WERI-Rb-1 (cell line): Measurements from ENCODE around the gene SLC2A9.
A peak's percentile ranks its signal among the peaks of the same experiment; 100 is the strongest.

Experiments
- DNase-seq: peaks from one replicate; pipeline ENCODE4 v3.0.0-alpha.2; 2020
- H3K27ac ChIP-seq: fragments of 250-450 bp; sonication (Bioruptor Pico); 2 replicates; pipeline ENCODE4 v1.5.1; 2020; ENCODE audit warnings: mild to moderate bottlenecking, moderate library complexity
- H3K27me3 ChIP-seq: fragments of 250-450 bp; sonication (Bioruptor Pico); 2 replicates; pipeline ENCODE4 v1.5.1; 2021; ENCODE audit warnings: mild to moderate bottlenecking, low read depth, moderate library complexity; ENCODE audit not compliant: insufficient read depth, severe bottlenecking
- H3K36me3 ChIP-seq: fragments of 250-450 bp; sonication (Bioruptor Pico); 2 replicates; pipeline ENCODE4 v1.5.1; 2020; ENCODE audit warnings: mild to moderate bottlenecking, moderate library complexity
- H3K4me3 ChIP-seq: 2 replicates; pipeline ENCODE4 v1.5.1; 2011; ENCODE audit warnings: low read depth, mild to moderate bottlenecking, control low read depth, low read length
- H3K9me3 ChIP-seq: fragments of 250-450 bp; sonication (Bioruptor Pico); 2 replicates; pipeline ENCODE4 v1.5.1; 2021; ENCODE audit warnings: mild to moderate bottlenecking, moderate library complexity; ENCODE audit not compliant: severe bottlenecking
- TF ChIP-seq, protein P1 (sequence below): IDR thresholded peaks from 2 replicates; pipeline ENCODE4 v1.5.1; 2011; ENCODE audit warnings: low read depth, mild to moderate bottlenecking, control low read depth, inconsistent platforms, low read length

Gene SLC2A9

DNA sequence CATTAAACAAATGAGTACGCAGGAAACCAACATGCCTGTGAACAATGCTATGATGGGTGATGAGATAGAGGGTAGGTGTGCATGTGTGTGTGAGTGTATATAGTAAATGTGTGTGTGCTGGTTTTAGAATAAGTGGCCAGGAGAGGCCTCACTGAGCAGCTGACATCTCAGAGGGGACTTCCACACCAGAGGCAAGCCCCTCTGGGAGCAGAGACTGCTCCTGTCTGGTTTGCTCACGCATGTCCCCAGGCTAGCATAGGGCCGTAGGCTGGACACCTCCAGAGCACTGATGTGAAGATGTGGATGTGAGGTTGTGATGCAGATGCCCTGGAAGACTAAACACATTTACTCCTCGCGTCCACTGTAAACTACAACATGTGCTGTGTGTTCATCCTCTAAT lies 135.3 kb downstream of the SLC2A9 start:
- no peaks in the 10 kb centered on the region for H3K9me3 ChIP-seq
- no peaks in the 10 kb centered on the region for H3K27me3 ChIP-seq
- H3K27ac ChIP-seq: no peak overlapping the region
- H3K4me3 ChIP-seq: no peak overlapping the region
- DNase-seq: no peak
- TF ChIP-seq, protein P1, sequence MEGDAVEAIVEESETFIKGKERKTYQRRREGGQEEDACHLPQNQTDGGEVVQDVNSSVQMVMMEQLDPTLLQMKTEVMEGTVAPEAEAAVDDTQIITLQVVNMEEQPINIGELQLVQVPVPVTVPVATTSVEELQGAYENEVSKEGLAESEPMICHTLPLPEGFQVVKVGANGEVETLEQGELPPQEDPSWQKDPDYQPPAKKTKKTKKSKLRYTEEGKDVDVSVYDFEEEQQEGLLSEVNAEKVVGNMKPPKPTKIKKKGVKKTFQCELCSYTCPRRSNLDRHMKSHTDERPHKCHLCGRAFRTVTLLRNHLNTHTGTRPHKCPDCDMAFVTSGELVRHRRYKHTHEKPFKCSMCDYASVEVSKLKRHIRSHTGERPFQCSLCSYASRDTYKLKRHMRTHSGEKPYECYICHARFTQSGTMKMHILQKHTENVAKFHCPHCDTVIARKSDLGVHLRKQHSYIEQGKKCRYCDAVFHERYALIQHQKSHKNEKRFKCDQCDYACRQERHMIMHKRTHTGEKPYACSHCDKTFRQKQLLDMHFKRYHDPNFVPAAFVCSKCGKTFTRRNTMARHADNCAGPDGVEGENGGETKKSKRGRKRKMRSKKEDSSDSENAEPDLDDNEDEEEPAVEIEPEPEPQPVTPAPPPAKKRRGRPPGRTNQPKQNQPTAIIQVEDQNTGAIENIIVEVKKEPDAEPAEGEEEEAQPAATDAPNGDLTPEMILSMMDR: no peak
- H3K36me3 ChIP-seq: no peaks in the 10 kb centered on the region

DNA sequence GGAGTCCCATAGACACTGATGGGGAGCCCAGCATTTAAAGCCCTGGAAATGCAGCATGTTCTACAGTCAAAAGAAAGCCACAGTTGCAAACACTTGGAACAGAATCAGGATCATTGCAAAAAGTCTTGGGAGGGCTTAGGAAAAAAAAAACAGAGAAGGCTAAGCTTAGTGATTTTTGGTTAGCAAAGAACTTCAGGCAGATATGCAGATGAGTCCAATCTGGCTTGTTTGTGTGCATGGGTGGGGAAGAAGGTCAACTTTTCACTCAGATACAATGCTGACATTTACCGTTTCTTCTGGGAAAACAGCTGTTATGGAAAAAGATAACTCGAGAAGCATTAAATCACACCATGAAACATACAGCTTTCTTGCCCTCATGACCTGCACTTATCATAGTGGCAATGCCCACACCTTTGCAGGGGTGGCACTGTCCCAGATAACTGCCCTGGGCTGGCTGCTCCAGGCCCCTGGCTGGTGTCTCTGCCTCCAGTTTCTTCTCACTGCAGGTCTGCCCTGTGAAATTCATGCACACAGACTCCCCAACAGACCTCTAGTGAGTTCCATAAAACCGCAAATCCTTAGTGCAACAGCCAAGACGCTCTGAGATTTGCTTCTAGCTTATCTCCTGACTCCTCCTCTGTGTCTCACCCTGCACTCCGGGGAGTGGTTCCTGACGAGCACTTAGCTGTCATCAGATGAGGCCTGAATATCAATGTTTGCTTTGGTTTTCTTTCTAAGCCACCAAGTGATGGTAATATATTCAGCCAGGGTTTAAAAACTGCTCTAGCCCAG lies 140.7 kb downstream of the SLC2A9 start:
- Histone ChIP-seq H3K4me3 (no peak overlapping the region), H3K27ac (no peak overlapping the region), H3K36me3 (no peaks in the 10 kb centered on the region), H3K9me3 (no peaks in the 10 kb centered on the region), H3K27me3 (no peaks in the 10 kb centered on the region)
- peak; percentile 28 for DNase-seq
- TF ChIP-seq, protein P1: no peak

DNA sequence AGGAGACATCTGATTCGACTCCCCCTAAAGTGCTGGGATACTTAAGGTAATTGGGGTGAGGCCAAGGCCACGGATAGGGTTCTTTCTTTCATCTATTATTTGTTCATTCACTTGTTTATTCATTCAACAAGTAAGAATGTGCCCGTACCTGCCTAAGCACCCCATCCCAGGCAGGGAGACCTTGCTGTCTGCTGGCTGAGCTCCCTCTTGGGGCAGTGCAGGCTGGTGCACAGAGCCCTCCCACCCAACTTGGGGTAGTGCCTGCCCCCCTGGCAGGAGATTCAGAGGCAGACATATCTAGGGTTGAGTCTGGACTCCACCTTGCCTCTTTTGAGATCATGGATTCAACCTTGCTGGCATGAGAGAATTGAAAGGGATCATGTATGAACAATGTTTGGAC lies 144.2 kb downstream of the SLC2A9 start:
- TF ChIP-seq, protein P1: no peak
- Histone ChIP-seq H3K9me3 (no peaks in the 10 kb centered on the region), H3K4me3 (no peak overlapping the region), H3K36me3 (no peaks in the 10 kb centered on the region), H3K27me3 (no peaks in the 10 kb centered on the region), H3K27ac (no peak overlapping the region)
- no peak for DNase-seq

GRCh38 chr4:9875516-9875915 lies 145.8 kb downstream of the SLC2A9 start:
- DNase-seq: no peak
- TF ChIP-seq, protein P1: no peak
- Histone ChIP-seq H3K27ac (no peak overlapping the region), H3K27me3 (no peaks in the 10 kb centered on the region), H3K9me3 (no peaks in the 10 kb centered on the region), H3K36me3 (no peaks in the 10 kb centered on the region), H3K4me3 (no peak overlapping the region)

- Histone ChIP-seq H3K9me3 (peaks cover 8% of the 10 kb centered on the region), H3K36me3 (no peaks in the 10 kb centered on the region), H3K27ac (no peak overlapping the region), H3K27me3 (no peaks in the 10 kb centered on the region), H3K4me3 (no peak overlapping the region)
- DNase-seq: no peak
- TF ChIP-seq, protein P1: no peak
Measured at GRCh38 chr4:9874385-9874784, 146.9 kb downstream of the SLC2A9 start.
